Renal cortex interstitium (tissue), 11 donors: ENCODE results near the gene BATF3. TPM values are rescaled to one million over a fixed set of nuclear protein-coding genes. Genes with fewer than 3 reads are reported as not detected.
"Not testable (repeated sequence)": the region's sequence is repeated elsewhere in the genome, so short reads cannot be mapped to it uniquely, and the experiment has no call there.

ENCODE experiments used
- DNase-seq, 11 donors: peaks; one replicate each; pipeline ENCODE4 v3.0.0-alpha.2; 2013; ENCODE audit warnings: low read depth in 9 of 11, low spot score in 4 of 11; ENCODE audit errors: extremely low read depth in 1 of 11
- polyA plus RNA-seq, 3 donors: library from polyadenylated mRNA; unstranded; fragments of 120-200 nt; gene quantifications; one replicate each; pipeline ENCODE4 v1.2.1, GENCODE V29; 2013; ENCODE audit not compliant: insufficient read length in 3 of 3

BATF3 gene
- polyA plus RNA-seq, 3 donors: 0.73 to 1.7 (median 1.3) TPM

DNA sequence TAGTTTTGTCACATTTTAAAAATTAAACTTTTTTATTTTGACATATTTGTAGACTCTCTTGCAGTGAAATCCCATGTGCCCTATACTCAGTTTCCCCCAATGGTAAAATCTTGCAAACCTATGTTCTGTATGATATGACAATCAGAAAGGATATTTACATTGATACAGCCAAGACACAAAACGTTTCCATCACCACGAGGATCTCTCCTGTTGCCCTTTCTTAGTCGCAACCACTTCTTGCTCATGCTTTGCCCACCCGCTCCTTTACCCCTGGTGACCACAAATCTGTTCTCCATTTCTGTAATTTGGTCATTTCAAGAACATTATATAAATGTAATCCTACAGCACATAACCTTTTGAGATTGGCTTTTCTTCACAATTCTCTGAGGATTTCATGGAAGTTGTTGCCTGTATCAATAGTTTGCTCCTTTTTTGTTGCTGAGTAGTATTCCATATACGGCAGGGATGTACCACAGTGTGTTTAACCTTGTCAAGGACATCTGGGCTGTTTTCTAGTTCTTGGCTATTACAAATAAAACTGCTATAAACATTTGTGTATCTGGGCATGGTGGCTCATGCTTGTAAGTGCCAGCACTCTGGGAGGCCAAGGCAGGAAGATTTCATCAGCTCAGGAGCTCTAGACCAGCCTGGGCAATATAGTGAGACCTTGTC lies 14.0 kb upstream of the BATF3 start:
- no peak for DNase-seq

DNA sequence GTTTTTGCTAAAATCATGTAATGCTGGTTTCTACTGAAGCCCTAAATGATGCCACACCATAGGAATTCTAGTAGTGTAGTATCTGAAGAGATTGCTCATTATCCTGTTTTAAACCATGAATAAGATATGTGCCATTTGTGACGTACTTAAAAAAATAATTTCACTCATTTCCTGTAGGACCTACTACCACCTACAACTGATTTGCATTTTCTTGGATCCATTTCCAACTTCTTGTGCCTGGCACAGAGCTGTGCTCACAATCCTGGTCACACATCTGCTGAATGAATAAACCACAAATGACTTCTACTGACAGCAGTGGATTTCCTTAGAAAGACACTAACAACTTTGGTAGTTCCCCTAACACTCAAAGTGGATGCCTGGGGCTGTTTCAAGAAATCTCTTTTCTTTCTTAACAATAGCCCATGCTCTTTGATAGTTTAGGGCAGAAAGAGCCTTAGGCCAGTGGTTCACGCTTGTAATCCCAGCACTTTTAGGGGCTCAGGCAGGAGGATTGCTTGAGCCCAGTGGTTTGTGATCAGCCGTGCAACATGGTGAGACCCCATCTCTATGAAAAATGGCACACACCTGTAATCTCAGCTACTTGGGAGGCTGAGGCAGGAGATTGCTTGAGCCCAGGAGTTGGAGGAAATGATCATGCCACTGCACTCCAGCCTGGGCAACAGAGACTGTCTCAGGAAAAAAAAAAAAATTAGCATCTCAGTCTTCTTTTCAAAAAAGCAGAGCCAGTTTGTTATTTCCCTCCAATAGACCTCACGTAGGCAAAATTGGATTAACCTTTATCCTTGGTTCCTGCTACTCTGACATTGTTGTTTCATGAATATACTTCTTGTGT lies 13.0 kb upstream of the BATF3 start:
- DNase-seq: no peak

DNA sequence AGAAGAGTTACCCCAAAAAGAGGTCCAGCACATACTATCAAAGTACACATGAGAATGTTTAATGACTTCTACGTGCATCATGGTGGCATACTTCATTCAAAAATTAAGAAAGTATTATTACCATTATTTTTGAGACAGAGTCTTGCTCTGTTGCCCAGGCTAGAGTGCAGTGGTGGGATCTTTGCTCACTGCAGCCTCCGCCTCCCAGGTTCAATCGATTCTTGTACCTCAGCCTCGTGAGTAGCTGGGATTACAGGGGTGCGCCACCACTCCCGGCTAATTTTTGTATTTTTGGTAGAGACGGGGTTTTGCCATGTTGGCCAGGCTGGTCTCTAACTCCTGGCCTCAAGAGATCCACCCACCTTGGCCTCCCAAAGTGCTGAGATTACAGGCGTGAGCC lies 12.3 kb upstream of the BATF3 start:
- not testable (repeated sequence) for DNase-seq

DNA sequence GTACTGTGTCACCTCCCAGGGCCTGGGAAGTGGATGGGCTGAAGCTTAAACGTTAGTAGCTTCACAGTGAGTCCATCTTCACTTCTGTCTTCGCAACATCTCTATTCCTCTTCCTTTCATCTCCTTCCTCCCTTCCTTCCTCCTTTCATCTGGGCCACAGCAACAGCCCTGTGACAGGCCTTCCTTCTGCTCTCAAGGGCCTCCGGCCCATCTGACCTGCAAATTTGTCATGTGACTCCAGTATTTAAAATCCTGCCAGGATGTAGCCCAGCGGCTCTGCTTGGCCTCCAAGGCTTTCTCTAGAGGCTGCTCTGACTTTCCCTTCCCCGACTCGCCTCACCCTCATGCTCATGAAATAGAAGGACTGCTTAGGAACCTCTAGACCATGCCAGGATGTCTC lies 10.9 kb upstream of the BATF3 start:
- no peak for DNase-seq

DNA sequence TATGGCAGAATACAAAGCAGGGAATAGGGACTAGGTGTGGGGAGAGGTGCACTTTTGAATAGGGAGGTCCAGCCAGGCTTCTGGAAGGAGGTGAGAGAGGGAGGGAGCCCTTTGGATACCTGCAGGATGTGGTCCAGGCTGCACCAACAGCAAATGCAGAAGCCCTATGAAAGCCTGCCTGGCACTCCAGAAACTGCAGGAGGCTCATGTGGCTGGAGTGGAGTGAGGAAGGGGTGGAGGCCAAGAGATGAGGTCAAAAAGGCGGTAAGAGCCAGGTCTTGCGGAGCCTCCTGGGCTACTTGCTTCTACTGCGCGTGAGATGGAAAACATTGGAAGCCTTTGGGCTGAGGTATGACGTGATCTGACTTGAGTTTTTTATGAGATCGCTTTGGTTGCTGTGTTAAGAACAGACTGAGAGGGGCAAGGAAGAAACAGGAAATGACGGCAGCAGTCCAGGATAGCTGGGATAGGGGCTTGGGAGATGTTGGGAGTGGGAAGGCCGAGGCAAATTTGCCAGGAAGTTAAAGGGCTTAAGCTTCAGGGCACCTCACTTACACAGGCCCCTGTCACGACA lies 4.4 kb upstream of the BATF3 start:
- DNase-seq: no peak

DNA sequence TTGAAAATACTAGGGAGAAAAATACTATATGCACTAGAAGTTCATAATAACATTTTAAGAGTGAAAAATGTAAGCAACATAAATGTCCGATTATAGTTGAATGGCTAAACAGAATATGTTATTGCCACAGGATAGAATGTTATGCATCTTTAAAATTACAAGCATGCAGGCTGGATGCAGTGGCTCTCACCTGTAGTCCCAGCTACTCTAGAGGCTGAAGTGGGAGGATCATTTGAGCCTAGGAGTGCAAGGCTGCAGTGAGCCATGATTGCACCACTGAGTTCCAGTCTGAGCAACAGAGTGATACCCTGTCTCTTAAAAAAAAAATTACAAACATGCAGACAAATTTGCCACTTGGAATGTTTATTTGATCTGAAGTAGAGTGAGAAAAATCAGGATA lies 3.0 kb upstream of the BATF3 start:
- no peak for DNase-seq

DNA sequence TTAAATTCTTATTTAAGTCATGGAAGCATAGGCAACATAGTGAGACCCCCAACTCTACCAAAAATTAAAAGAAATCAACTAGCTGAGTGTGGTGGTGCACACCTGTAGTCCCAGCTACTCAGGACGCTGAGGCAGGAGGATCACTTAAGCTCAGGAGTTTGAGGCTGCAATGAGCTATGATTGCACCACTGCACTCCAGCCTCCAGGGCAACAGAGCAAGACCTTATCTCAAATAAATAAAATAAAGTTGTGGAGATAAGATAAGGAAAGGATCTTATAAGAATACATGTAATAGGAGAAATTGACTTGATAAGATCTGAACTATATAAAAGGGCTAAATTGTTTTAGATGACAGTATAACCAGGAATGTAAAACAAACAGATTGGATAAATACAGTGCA lies 2.3 kb upstream of the BATF3 start:
- no peak for DNase-seq

DNA sequence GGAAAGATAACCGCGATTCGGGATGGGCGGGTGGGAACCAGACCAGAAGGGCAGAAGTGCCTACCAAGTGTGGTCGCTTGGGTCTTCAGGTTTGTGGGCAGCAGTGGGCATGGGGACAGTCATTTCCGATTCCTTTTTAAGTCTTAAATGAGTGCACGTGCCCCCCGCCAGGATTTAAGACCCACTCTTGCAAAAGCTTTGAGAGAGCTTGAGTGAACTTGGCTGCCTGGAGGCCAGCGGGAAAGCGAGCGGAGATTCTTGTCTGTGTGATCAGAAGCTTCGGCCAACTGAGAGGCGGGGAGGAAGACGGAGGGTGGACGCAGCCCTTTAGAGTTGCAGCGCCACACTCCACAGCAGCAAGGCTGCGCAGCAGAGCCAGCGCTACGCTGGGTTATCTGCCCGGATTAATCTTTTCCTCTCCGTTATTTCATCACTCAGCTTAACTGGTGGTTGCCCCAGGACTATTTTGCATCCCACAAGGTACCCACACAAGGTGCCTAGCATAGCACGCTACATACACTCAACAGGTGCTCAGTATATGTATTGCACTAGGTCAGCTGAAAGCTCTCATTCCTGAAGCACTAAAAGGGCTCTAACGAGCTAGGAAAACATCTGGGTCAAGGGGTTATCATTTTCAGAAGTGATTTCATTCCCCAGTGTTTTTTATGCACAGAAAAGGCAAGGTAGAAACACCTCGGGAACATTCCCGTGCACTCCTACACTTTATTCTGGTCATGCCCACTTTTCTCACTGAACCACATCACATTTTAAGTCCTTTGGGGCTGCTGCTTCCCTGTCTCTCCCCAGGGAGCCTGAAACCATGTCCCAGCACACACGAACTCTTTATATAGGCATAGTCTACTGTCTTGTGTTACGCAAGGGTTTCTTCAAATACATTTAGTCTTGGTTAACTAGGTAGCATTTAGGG lies 1.5 kb upstream of the BATF3 start:
- peak in 4 of 11 donors; percentile 26 to 39 (median 34) for DNase-seq

DNA sequence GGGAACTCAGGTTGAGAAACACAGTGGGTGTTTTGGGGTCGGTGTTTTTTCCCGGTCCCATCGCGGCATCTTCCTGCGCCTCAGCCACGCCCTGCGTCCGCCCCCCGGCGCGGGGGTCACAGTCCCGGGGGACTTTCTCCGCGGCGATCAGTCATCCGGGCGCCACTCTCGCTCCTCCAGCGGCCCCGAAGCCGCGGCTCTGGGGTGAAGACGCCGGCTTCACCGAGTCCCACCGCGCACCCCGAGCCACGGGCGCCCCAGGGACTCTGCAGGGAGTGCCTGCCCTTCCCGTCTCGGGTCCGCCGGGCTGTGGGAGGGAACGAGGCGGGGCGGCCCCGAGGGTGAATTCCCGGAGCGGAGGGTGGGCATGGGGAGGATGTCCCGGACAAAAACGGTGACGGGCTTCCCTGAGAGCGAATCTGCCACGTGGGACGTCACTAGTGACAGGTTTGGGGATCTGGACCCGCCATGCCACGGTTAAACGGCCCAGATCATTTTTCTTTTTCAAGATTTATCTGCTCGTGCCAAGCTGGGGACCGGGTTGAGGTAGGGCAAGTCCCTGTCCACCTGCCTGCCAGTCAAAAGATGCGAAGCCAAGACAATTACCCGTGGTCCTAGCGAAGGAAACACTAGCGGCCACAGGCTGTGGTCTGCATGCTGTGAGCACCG lies 717 bp upstream of the BATF3 start:
- DNase-seq: peak in 3 of 11 donors; percentile 4 to 13 (median 11)

DNA sequence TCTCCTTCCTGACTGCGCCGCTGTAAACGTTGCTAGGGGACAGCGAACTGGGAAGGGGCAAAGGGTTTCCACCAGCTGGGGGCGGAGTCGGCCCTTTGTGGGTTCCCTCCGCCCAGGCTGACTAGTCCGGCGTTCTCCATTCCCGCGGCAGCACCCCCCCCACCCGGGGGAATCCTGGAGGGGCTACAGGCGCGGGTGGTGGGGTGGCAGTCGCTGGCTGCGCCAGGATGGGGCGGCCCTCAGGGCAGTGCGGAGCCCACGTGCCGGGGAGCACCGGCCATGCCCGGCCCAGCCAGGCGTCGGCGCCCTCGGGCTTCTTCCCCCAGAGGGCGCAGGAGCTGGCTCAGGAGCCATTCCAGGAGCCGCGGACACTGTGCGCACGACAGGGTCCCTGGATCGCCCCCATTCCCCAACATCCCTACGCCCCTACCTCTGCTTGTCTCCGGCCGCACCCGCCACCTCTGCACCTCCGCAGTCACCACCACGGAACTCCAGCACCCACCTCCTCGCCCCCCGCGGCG lies 476 bp downstream of the BATF3 start:
- DNase-seq: peak in 4 of 11 donors; percentile 14 to 26 (median 18)

DNA sequence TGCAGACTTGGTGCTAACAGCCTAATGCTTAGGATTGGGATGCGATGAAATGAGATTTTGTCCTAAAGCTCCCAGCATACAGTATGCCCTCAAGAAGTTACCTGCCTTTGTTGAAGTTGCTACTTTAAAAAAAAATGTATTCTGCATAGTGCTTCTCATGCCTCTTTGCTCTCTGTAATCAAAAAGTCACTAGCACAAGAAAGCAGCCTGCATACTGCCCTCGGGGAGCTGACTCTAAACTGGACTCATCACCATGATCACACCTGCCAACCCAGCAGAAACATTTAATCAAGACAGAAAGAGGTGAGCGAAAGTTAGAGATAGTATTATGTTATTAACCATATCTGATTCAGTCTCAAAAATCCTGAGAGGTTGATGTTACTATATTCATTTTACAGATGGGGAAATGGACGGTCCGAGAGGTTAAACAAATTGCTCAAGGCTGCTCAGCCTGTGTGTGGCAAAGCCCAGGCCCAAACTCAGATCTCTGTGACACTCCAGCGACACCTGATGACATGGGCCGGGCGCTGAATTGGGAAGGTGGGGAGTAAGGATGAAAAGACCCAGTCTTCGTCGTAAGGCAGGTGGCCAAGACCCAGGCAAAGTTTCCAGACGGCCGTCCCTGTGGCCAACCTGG lies 1.1 kb downstream of the BATF3 start:
- DNase-seq: no peak

DNA sequence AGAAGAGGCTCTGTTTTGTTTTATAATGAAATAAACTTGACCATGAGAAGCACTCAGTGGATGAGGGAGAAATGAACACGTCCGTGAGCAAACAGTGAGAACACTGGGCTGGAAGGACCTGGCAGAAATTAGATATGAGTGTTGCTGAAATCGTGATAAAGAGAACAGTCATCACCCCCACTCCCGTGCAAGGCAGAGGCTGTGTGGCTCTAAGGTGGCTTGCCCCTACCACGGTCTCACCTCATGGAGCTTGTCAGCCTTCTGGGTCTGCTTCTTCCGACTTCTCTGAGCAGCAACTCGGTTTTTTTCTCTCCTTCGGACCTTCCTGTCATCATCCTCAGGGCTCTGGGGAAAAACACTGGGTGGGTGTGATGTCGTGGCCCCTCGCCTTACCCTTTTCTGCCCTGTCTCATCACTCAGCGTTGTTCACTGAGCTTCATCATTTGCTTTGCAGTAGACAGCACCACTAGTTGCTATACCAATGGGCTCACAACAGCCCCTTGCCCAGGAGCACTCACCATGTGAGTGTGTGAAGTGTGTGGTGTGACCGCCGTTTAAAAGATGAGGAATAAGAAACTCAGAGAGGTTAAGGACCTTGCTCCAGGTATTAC lies 2.8 kb downstream of the BATF3 start:
- DNase-seq: no peak

DNA sequence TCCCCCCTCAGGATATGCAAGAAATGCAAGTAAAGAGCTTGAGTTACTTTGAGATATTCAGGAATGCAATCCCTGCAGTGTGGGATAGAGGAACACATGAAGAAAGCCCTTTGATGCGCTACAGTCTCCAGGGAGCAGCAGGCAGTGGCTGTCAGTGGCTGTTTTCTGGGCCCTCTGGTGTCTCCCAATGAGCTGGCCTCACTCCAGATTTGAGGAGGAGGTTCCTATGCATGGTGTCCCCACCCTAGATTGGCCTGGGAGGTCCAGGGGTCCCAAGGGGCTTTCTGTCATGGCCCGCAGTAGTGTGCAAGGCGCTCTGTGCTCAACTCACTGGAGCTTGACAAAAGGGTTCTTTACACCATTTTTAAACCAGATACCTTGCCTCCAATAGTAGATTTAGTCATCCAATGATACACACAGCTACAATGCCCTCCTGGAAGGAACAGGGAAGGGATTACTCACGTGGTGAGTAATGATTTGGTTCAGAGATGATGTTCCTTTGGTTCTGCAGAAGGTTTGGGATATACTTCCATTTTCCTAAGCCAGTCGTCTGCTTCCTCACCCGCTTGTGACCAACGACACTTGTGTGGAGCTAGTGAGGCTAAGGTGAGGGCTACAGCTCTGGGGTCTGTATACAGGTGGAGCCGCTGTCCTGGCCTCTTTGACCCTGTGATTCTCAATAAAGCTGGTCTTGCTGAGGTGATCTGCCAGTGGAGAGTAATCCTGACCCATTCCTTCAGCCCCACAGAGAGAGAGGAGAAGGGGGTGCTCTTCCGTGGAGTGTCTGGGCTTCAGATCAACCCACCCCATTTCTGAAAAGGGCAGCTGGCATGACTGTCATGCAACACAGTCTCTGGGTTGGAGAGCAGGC lies 6.6 kb downstream of the BATF3 start:
- DNase-seq: no peak

DNA sequence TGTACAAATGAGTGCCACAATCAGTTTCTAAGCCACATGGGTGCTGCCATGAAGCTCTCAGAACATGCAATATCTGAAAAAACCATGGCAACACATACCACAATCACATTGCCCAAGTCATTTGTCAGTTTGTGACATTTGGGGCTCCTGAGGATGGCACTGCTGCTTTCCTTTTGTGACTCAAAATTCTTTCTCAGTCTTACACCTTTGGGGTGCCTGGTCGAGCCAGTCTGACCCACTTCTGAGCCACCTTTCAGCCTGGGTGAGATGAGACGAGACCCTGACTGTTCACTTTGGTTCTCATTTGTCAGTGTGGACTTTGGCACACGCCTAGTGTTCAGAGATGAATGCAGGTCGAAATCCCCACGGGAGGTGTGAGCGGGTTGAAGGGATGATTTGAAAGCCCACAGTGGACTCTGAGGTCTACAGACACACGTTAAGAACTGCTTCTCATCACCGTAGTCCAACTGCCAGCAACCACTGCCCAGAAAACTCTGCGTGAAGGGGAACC lies 8.0 kb downstream of the BATF3 start:
- DNase-seq: no peak

DNA sequence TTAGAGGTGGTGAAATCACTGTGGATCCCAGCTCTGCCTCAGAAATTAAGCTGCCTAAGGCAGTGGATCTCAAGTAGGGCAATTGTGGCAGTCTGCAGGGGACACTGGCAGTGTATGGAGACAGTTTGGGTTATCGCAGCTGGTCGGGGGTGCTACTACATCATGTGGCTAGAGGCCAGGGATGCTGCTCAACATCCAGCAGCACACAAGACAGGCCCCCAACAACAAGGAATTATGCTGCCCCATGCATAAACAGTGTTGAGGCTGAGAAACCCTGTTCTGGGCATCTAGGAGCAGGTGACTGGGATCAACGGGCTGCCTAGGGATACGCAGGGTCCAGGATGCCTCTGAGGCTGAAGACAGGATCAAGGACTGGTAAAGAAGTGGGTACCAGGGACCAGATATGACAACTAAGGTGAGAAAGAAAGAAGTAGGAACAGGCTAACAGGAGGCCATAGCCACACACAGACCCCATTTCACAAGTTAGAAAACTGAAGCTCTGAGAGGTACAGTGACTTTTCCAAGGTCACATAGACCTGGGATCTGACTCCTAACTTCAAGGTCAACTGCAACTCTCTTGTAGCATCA lies 8.7 kb downstream of the BATF3 start:
- DNase-seq: no peak
